Nephron progenitor cell (in vitro differentiated cells): ENCODE results near the gene BIK.

Source experiments
- DNase-seq: peaks from one replicate; pipeline ENCODE4 v3.0.0; 2021
- H3K27ac Mint-ChIP-seq: 2 replicates; pipeline ENCODE4 v1.8.0; 2021; ENCODE audit warnings: mild to moderate bottlenecking, moderate library complexity, mixed read lengths
- H3K27me3 Mint-ChIP-seq: 2 replicates; pipeline ENCODE4 v1.8.0; 2021; ENCODE audit warnings: mild to moderate bottlenecking, low read depth, mixed read lengths; ENCODE audit not compliant: poor library complexity
- H3K36me3 Mint-ChIP-seq: 2 replicates; pipeline ENCODE4 v1.8.0; 2021; ENCODE audit warnings: low read depth, mixed read lengths
- H3K4me1 Mint-ChIP-seq: 2 replicates; pipeline ENCODE4 v1.8.0; 2021; ENCODE audit warnings: mixed read lengths
- H3K4me3 Mint-ChIP-seq: 2 replicates; pipeline ENCODE4 v1.8.0; 2021; ENCODE audit warnings: mild to moderate bottlenecking, moderate library complexity, mixed read lengths
- H3K9me3 Mint-ChIP-seq: 2 replicates; pipeline ENCODE4 v1.8.0; 2021; ENCODE audit warnings: mild to moderate bottlenecking, moderate library complexity, mixed read lengths
- CTCF ChIP-seq: fragments of 200-600 bp; sonication (generic); IDR thresholded peaks from 2 replicates; pipeline ENCODE4 v1.5.0; 2021; ENCODE audit warnings: antibody characterized with exemption

Gene BIK

GRCh38 chr22:43079742-43080141 is 30.8 kb upstream of the BIK start:
- Mint-ChIP-seq H3K9me3 (no peaks in the 10 kb centered on the region), H3K4me1 (peaks cover 34% of the 10 kb centered on the region), H3K4me3 (no peak overlapping the region), H3K36me3 (peaks cover 16% of the 10 kb centered on the region), H3K27ac (peak overlapping the region; percentile 85), H3K27me3 (peaks cover 6% of the 10 kb centered on the region)
- TF ChIP-seq CTCF, result no peak
- DNase-seq, result no peak

GRCh38 chr22:43080616-43081015 is 29.9 kb upstream of the BIK start:
- H3K9me3 Mint-ChIP-seq, result peaks cover 6% of the 10 kb centered on the region
- peaks cover 34% of the 10 kb centered on the region for H3K4me1 Mint-ChIP-seq
- peaks cover 6% of the 10 kb centered on the region for H3K27me3 Mint-ChIP-seq
- no peak for DNase-seq
- peaks cover 16% of the 10 kb centered on the region for H3K36me3 Mint-ChIP-seq
- no peak for TF ChIP-seq CTCF
- no peak overlapping the region for H3K4me3 Mint-ChIP-seq
- no peak overlapping the region for H3K27ac Mint-ChIP-seq

- Mint-ChIP-seq H3K9me3 (peaks cover 7% of the 10 kb centered on the region), H3K4me1 (peaks cover 40% of the 10 kb centered on the region), H3K27me3 (peaks cover 6% of the 10 kb centered on the region), H3K4me3 (no peak overlapping the region), H3K27ac (no peak overlapping the region), H3K36me3 (peaks cover 28% of the 10 kb centered on the region)
- DNase-seq, result no peak
- no peak for TF ChIP-seq CTCF
Observed at GRCh38 chr22:43081968-43082367, 28.6 kb upstream of the BIK start.

GRCh38 chr22:43085658-43086606 is 24.6 kb upstream of the BIK start:
- Mint-ChIP-seq H3K4me3 (peak overlapping the region; percentile 36), H3K4me1 (peaks cover 19% of the 10 kb centered on the region), H3K27ac (no peak overlapping the region), H3K9me3 (peaks cover 7% of the 10 kb centered on the region), H3K27me3 (no peaks in the 10 kb centered on the region), H3K36me3 (peaks cover 22% of the 10 kb centered on the region)
- TF ChIP-seq CTCF, result no peak
- no peak for DNase-seq

- H3K36me3 Mint-ChIP-seq, result peaks cover 22% of the 10 kb centered on the region
- no peaks in the 10 kb centered on the region for H3K27me3 Mint-ChIP-seq
- H3K4me3 Mint-ChIP-seq, result peak overlapping the region; percentile 93
- H3K4me1 Mint-ChIP-seq, result peaks cover 19% of the 10 kb centered on the region
- TF ChIP-seq CTCF, result no peak
- DNase-seq, result no peak
- H3K27ac Mint-ChIP-seq, result no peak overlapping the region
- peaks cover 7% of the 10 kb centered on the region for H3K9me3 Mint-ChIP-seq
Observed at GRCh38 chr22:43088627-43088983, 21.9 kb upstream of the BIK start.
